Esophagus squamous epithelium (tissue), 4 donors: Measurements from ENCODE around the gene JPH2.

Experiments used
- POLR2A ChIP-seq, 4 donors: fragments of 450-650 bp; IDR thresholded peaks; one replicate each; pipeline ENCODE4 v1.6.1; 2017; ENCODE audit warnings: antibody characterized with exemption in 4 of 4, mild to moderate bottlenecking in 4 of 4, moderate library complexity in 3 of 4
- TF ChIP-seq, protein P1 (sequence below), 6 experiments: fragments of 450-650 bp in 4 of 6; fragments of 200-600 bp in 2 of 6; sonication (generic) in 2 of 6; IDR thresholded peaks; one replicate each; pipeline ENCODE4 v1.5.1; 2016 to 2019; ENCODE audit warnings: antibody characterized with exemption in 6 of 6, mild to moderate bottlenecking in 4 of 6, moderate library complexity in 4 of 6

GRCh38 chr20:44160133-44160532, 26.9 kb downstream of the JPH2 start:
- TF ChIP-seq, protein P1, sequence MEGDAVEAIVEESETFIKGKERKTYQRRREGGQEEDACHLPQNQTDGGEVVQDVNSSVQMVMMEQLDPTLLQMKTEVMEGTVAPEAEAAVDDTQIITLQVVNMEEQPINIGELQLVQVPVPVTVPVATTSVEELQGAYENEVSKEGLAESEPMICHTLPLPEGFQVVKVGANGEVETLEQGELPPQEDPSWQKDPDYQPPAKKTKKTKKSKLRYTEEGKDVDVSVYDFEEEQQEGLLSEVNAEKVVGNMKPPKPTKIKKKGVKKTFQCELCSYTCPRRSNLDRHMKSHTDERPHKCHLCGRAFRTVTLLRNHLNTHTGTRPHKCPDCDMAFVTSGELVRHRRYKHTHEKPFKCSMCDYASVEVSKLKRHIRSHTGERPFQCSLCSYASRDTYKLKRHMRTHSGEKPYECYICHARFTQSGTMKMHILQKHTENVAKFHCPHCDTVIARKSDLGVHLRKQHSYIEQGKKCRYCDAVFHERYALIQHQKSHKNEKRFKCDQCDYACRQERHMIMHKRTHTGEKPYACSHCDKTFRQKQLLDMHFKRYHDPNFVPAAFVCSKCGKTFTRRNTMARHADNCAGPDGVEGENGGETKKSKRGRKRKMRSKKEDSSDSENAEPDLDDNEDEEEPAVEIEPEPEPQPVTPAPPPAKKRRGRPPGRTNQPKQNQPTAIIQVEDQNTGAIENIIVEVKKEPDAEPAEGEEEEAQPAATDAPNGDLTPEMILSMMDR (IDR thresholded peaks at IDR 0.05): no peak
- no peak for TF ChIP-seq POLR2A (IDR thresholded peaks at IDR 0.05)
